Hepatic stellate cell (primary cell): ENCODE results near the gene FRMD7.
"Not testable (repeated sequence)": the region's sequence is repeated elsewhere in the genome, so short reads cannot be mapped to it uniquely, and the experiment has no call there.

Experiments used
- DNase-seq: peaks from one replicate; pipeline ENCODE4 v3.0.0; 2011; ENCODE audit warnings: low spot score

Gene FRMD7

DNA sequence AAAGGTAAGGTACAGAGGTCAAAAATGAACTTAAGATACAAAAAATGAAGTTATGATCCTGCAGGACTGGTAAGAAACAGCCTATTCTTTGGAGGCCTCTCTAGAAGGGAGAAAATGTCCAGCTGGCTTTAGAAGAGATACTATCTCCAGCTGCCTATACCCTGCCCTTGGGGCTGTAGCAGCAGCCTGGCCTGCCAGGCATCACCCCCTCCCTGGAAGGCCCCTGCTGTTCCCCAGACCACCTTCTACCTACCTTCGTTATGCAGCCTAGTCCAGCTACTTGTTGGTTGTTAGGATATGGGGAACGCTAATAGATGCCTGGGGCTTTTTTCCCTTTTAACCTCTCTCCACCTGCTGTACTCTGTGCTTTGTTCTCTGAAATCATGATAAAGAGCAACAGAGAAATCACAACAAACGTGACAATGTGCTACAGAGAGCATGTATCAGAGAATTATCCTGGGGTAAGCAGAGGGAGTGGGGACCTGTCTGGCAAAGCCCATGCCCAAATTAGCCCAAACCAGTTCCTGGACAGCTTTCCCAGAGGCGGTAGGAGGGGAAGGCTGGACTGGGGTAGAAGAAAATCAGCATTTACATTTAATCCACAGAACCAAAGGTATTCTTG is 34.5 kb downstream of the FRMD7 start:
- no peak for DNase-seq

- peak; percentile 44 for DNase-seq
These were observed 35.3 kb downstream of the FRMD7 start for GRCh38 chrX:132092439-132093065.

DNA sequence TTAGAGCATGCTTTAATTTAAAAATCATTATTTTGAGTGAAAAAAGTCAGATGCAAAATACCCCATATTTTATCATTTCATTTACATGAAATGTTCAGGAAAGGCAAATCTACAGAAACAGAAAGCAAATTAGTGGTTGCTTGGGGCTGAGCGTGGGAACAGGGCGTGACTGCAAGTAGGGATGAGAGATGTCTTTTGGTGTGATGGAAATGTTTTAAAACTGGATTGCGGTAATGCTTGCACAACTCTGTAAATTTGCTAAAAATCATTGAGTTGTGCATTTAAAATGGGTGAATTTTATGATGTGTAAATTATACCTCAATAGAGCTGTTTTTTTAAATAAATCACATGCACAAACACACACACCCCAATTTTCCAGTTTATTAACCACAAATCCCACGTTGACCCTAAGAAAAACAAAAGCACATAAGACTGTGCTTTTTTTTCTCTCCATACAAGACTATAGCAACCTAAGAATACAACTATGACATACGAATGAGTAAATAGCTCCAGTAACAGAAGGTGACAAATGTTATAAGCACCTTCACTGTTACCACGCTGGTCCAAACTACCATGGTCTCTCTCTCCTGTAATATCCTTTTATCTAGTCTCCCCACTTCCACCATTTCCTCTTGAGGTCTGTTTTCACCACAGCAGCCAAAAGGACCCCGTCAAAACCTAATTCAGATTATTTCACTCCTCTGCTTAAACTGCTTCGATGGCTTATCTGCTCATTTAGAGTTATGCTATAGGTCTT is 37.2 kb downstream of the FRMD7 start:
- no peak for DNase-seq

- DNase-seq: no peak
These were observed 39.0 kb downstream of the FRMD7 start for GRCh38 chrX:132088864-132089263.

- no peak for DNase-seq
These were observed 41.1 kb downstream of the FRMD7 start for GRCh38 chrX:132086672-132087071.

GRCh38 chrX:132085786-132086185 is 42.0 kb downstream of the FRMD7 start:
- DNase-seq: no peak

DNA sequence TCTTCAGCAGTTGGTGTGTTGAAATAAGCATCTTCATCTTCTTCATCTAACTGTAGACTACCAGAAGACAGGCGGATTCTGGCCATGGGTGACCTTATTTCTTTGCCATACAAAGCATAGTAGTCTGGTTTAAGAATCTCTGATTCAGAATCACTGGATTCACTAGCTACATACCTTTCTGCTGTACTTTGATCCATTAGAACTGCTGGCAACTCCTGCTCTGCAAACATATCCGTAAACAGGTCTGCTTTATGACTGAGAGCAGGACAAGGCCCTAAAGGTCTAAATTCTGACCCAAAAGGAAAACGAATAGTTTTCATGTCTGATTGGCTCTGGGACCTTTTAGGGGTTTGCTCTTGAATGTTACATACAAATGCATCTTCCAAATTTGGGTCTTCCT is 49.9 kb downstream of the FRMD7 start:
- no peak for DNase-seq

DNA sequence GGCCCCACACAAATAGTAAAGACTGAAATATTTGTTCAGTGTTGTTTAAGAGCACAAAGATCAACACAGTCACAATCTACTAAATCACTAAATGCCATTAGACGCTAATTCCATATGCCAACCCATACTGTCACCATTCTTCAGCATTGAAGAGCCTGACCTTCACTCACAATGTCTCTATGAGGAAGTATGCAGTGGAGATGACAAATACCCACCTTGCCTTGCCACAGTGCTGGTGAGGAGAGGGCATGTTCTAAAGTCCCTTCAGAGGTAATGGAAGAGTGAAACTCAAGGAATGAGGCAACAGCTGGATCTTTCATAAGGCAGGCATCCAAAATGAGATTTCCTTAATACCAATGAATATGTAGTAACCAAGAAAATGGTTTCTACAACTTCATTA is 50.4 kb downstream of the FRMD7 start:
- DNase-seq: no peak

DNA sequence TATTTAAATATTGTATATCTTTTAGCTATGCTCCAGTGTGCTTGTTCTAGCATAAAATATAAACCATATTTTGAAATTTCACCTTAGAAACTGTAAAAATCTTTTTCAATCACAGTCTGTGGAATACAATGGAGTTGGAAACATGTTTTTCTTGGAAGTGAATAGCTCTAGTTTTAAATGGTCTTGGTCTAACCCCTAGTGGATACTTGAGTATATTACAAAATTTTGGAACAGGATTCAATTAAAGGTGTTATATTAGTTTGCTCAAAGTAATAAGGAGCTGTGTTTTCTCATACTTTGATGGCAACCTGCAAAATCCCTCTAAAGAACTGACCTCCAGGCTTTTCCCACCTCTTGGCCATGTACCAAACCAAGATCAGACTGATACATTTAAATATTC is 56.6 kb downstream of the FRMD7 start:
- DNase-seq: peak; percentile 6

GRCh38 chrX:132068405-132068804 is 59.4 kb downstream of the FRMD7 start:
- DNase-seq: no peak

GRCh38 chrX:132063862-132064261 is 64.0 kb downstream of the FRMD7 start:
- no peak for DNase-seq

DNA sequence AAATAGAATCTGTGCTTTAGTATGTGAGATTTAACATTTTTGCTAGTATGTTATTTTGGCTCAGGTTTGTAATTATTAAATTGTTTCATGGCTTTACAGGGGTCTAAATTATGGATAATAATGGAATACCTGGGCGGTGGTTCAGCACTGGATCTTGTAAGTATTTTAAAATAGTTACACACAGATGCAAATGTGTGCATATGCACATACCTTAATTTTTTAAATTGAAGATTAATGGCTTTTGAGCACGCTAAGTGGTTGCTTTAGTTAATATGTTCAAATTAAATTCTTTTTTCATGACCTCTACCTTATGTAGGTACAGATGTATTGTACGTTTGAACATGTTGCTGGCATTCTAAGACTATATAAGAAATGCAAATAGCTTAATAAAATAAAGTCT is 64.5 kb downstream of the FRMD7 start:
- DNase-seq: no peak

DNA sequence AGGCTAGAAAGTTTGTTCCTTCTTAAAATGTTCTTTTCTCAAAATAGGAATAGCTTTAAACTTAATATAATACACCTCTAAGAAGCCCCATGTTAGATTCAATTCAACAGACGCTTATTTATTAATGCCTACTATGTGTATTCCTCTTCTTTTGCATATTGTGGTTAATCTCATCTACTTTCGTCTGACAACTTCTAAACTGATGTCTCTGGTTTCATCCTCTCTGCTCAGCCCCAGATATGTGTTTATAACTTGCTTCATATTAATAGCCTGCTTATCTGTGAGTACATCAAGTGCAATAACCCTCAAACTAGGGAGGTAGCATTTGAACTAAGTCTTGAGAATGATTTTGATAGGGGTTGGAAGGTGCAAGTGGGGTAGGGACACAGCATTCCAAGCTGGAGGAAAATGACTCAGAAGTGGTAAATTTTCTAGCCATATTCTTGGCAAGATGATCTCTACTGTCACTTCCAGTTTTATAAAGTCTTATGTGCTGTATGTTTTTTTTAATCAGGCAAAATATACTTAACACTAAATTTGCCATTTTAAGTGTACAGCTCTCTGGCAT is 67.8 kb downstream of the FRMD7 start:
- no peak for DNase-seq

DNA sequence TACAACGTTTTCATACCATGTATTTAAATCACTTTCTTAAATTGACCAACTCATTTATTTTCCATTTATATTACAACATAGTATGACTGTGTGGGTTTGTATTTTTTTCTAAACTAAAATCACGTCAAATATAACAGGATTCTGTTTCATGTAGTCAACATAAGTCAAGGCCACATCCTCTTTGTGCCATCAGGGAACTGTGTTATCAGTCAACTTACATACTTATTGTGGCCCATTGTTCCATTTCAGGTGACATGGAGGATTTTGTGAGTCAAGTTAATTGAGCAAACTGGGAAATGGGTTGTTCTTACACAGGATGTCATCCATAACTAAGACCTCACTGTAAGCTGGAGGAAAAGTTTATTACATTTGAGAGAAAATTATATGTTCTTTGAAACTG is 68.8 kb downstream of the FRMD7 start:
- DNase-seq: no peak

- no peak for DNase-seq
These were observed 69.8 kb downstream of the FRMD7 start for GRCh38 chrX:132058050-132058449.

GRCh38 chrX:132051778-132052177 is 76.0 kb downstream of the FRMD7 start:
- DNase-seq: not testable (repeated sequence)

GRCh38 chrX:132046533-132046932 is 81.3 kb downstream of the FRMD7 start:
- DNase-seq: no peak

DNA sequence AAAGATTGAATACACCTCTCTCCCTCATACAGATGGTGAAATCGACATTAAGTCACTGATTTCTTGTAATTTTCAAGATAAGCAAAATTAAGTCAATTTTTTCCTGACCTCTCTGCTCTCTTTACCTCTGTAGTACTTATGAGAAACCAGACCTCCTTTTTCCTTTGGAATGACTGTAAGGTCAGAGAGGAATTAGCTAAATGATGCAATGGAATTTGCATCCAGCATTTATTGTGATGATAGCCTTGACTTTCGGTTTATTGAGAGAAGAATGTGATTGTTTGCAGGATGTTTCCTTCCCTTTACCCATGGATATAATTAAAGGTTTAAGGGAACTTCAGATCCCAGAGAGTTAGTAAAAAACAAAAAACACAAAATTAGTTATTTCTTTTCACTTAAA is 82.4 kb downstream of the FRMD7 start:
- no peak for DNase-seq

DNA sequence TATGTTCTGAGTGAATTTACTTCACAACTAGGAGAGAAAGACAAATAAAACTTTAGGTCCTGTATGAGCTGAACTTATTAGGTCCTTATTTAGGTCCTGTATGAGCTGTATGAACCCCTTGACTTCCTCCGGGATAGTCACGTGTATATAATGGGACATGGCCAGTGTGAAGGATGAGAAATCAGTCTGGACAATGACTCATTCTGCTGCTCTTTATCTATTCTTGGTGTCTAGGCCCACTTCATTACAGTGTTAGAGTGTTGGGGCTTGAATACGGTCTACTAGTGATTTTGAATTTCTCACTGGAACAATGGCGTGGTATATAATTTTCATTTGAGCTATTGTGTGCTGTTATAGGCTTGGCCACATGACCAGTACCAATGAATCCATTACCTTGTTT is 82.9 kb downstream of the FRMD7 start:
- DNase-seq: no peak

DNA sequence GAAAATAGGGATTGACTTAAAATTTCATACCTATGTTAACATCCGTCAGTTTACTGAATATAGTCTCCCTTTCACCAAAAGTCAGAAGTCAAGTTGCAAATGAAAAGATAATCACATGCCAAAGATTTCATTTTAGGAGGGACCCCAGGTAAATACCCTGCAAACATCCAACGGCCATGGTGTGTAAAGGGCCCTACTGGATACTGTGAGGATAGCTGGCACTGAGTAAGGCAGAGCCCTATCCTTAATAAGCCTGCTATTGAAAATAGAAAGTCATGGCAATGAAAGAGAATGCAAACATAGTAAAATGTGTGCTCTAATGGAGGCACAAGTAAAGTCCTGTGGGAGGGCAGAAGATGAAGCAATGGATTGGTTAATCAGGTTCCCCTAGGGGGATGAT is 83.8 kb downstream of the FRMD7 start:
- DNase-seq: no peak

DNA sequence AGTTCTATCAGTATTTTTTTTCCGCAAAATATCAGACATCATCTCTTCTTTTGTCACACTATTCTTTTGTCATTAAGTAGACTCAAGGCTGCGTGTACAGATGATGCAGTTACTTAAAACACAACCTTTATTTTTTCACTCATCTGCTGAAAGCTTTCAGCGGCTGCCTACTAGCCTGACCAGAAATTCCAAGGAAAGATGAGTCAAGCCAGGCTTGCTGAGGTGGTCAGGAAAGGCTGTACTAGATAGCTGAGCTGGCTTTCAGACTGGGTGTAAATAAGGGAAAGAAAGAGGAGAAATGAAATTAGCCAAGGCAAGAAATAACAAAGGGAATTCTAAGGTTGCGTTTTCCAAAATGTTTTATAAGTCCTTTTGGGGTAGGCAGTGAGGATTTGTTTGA is 86.8 kb downstream of the FRMD7 start:
- DNase-seq: peak; percentile 11

GRCh38 chrX:132040066-132040465 is 87.8 kb downstream of the FRMD7 start:
- DNase-seq: no peak

DNA sequence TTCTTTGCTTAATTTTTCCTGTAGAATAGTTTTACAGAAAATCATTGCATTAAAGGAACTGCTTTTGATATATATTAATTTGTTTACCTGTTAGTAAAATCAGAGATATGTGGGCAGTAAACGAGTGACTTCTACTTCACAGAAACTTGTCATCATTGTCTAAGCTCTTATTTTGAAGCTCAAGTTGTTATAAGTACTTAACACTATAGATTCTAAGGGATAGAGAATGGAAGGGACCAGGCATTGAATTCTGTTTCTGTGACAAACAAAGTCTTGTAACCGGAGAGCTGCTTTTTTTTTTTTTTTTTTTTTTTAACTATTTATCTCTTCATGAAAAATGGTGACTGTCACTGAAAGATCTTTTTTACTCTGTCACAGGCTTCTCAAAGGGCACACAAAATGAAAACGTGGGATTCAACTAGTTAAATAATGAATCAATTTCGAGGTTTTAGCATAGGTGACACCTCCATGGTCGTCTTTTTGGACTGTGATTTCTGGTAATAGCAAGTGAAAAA is 90.3 kb downstream of the FRMD7 start:
- no peak for DNase-seq
